ENCODE data around the gene U2AF1.
"Not testable (repeated sequence)": the region's sequence is repeated elsewhere in the genome, so short reads cannot be mapped to it uniquely, and the experiment has no call there.

DNA sequence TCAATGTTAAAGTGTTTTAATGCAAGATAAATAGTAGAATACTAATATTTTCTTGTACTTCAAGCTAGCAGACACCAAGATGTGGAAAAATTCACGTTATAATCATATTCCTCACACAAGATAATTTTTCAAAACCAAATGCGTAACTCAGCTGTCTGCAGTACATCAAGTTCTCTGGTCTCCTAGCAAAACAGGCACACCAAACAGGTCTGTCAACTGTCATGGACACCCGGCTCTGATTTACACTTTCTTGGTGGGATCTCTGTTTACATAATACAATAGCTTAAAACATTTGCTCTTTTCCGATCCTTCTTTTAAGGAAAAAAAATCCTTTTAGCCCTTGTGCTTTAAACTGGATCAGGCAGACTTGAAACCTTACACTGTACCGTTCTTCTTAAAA lies 5.7 kb downstream of the U2AF1 start:
- TF ChIP-seq, protein P1, sequence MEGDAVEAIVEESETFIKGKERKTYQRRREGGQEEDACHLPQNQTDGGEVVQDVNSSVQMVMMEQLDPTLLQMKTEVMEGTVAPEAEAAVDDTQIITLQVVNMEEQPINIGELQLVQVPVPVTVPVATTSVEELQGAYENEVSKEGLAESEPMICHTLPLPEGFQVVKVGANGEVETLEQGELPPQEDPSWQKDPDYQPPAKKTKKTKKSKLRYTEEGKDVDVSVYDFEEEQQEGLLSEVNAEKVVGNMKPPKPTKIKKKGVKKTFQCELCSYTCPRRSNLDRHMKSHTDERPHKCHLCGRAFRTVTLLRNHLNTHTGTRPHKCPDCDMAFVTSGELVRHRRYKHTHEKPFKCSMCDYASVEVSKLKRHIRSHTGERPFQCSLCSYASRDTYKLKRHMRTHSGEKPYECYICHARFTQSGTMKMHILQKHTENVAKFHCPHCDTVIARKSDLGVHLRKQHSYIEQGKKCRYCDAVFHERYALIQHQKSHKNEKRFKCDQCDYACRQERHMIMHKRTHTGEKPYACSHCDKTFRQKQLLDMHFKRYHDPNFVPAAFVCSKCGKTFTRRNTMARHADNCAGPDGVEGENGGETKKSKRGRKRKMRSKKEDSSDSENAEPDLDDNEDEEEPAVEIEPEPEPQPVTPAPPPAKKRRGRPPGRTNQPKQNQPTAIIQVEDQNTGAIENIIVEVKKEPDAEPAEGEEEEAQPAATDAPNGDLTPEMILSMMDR (IDR thresholded peaks at IDR 0.05; ENCODE audit: low read length) = not testable (repeated sequence)
- not testable (repeated sequence) for TF ChIP-seq EZH2phosphoT487 (IDR thresholded peaks at IDR 0.05; ENCODE audit: low read length); EZH2 (optimal IDR thresholded peaks at IDR 0.05; ENCODE audit: low read depth, low read length)
